Stimulated activated naive CD8-positive, alpha-beta T cell treated with anti-CD3 and anti-CD28 coated beads, Interleukin-15, amount 100 ng/mL, for 72 hours (primary cell): ENCODE data around the gene RICTOR.

Source experiments
- ATAC-seq: fragments of 150-1000 bp; cut with Tn5 transposase; 2 replicates; pipeline ENCODE4 v1.10.0; 2021; ENCODE audit warnings: mild to moderate bottlenecking, moderate library complexity
- DNase-seq, 2 donors: peaks; one replicate each; pipeline ENCODE4 v3.0.0; 2021 to 2022
- H3K27ac Mint-ChIP-seq, 2 donors: one replicate each; pipeline ENCODE4 v1.8.0; 2022; ENCODE audit warnings: mild to moderate bottlenecking in 2 of 2, mixed read lengths in 2 of 2, moderate library complexity in 2 of 2
- H3K27me3 Mint-ChIP-seq: one replicate; pipeline ENCODE4 v1.8.0; 2022; ENCODE audit warnings: mixed read lengths
- H3K4me1 Mint-ChIP-seq: one replicate; pipeline ENCODE4 v1.8.0; 2022; ENCODE audit warnings: mild to moderate bottlenecking, mixed read lengths
- H3K4me3 Mint-ChIP-seq, 2 donors: one replicate each; pipeline ENCODE4 v1.8.0; 2022; ENCODE audit warnings: mild to moderate bottlenecking in 2 of 2, mixed read lengths in 2 of 2, moderate library complexity in 1 of 2
- H3K9me3 Mint-ChIP-seq, 2 donors: one replicate each; pipeline ENCODE4 v1.8.0; 2022; ENCODE audit warnings: mixed read lengths in 2 of 2

Gene RICTOR

DNA sequence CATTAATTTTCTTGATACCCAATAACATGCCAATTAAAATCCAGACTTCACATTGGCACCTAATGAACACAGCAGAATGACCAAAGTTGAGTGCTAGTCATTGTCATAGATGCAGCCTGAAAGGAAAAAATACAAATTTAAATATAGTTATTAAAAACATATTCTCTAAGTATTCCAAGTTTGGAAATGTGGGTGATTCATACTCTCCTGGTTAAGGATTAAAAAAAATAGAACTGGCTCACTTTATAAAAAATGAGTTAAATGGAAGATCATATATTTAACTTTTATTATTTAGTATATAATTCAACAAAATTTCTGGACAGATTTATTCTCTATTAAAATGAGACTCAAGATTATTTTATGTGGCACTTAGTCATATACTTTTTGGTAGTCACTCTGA lies 33.2 kb upstream of the RICTOR start:
- Mint-ChIP-seq H3K9me3 (no peaks in the 10 kb centered on the region), H3K27me3 (no peaks in the 10 kb centered on the region), H3K27ac (no peak overlapping the region), H3K4me3 (no peak overlapping the region), H3K4me1 (no peaks in the 10 kb centered on the region)
- ATAC-seq (no peak), DNase-seq (no peak)

DNA sequence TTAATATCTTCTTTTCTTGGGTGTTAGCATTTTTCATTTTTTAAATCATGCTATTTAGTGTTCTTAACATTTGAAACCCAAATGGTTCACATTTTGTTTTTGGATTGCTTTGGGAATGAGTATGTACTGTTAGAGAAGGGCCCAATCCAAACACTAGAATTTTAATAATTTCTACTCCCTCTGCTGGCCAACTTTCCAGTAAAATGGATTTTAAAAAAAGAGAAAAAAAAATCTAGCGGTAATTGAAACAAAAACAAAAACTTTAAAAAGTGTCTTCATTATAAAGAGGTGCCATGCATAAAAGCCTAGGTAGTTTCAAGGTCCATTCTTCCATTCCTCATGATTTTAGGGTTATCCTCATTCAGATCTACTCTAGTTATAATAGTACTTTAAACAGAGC lies 32.1 kb upstream of the RICTOR start:
- DNase-seq (no peak), ATAC-seq (no peak)
- no peaks in the 10 kb centered on the region for H3K27me3 Mint-ChIP-seq
- peak overlapping the region in 1 of 2 donors; percentile 69 for H3K27ac Mint-ChIP-seq
- no peak overlapping the region for H3K4me3 Mint-ChIP-seq
- peaks cover 4% of the 10 kb centered on the region for H3K4me1 Mint-ChIP-seq
- no peaks in the 10 kb centered on the region for H3K9me3 Mint-ChIP-seq

DNA sequence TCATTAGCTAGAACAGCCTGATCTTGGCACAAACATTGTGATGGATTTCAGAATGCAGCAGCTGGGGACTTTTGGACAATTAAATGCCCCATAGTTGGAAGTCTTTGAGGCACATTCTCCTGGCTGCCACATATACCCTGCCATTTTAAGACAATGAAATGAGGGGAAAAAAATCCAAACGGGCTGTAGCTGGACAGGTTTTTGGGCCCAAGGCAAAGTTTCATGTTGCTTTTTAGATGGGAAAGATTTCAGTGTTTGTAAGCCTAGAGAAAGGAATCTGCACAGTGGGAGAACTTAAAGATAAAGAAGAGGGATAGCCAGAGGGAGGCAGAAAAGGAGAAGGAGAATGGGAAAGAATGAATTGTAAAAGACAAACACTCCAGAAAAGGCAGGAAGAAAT lies 30.0 kb upstream of the RICTOR start:
- no peak for ATAC-seq
- Mint-ChIP-seq H3K27ac (no peak overlapping the region), H3K9me3 (no peaks in the 10 kb centered on the region), H3K27me3 (no peaks in the 10 kb centered on the region), H3K4me1 (peaks cover 20% of the 10 kb centered on the region), H3K4me3 (no peak overlapping the region)
- no peak for DNase-seq

DNA sequence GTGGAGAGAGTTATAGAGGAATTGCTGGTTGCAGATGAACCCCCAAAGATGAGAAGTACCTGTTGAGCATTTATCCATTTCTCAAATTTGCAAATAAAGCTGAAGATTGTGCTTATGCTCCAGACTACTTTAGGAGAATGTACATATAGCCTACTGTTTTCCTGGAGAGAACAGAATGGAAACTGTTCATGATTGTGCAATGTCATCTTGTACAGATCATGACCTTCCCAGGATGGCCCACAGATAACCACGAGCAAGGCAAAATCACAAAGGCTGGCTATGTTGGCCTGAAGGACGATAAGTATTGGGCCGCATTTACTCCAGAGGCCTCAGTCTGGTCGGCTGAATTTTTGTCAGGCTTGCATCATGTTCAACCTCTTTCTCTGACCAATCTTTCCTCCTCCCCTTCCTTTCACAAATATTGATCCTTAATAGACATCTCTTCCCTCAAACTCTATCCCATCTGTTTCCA lies 28.5 kb upstream of the RICTOR start:
- Mint-ChIP-seq H3K27ac (no peak overlapping the region), H3K4me1 (peaks cover 23% of the 10 kb centered on the region), H3K9me3 (no peaks in the 10 kb centered on the region), H3K4me3 (no peak overlapping the region), H3K27me3 (no peaks in the 10 kb centered on the region)
- ATAC-seq: no peak
- no peak for DNase-seq

DNA sequence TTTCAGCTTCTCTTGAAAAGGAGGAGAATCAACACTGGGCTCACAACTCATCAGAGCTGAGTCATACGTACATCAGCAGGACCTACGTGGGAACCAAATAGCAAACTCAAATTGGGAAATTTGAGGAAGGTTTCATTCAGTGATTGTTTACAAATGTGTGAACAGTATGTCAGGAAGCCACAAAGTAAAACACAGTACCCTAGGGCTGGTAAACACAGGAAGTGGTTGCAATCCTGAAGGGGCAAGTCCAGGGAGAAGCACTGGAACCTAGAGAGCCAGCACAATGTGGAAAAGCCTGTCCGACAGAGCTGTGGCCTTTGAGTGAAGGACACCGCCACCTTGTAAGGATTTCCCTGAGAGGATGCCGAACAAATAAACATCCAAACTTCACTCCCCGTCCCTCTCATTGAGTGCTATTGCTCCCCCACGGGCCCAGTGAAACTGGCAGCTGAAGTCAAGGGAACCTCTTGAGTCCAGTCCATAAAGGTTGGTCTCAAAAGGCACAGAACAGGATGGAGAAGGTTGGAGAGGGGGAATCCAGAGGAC lies 26.7 kb upstream of the RICTOR start:
- Mint-ChIP-seq H3K4me3 (no peak overlapping the region), H3K9me3 (no peaks in the 10 kb centered on the region), H3K27ac (peak overlapping the region; percentile 55 to 65), H3K27me3 (no peaks in the 10 kb centered on the region), H3K4me1 (peaks cover 23% of the 10 kb centered on the region)
- ATAC-seq (no peak), DNase-seq (no peak)

DNA sequence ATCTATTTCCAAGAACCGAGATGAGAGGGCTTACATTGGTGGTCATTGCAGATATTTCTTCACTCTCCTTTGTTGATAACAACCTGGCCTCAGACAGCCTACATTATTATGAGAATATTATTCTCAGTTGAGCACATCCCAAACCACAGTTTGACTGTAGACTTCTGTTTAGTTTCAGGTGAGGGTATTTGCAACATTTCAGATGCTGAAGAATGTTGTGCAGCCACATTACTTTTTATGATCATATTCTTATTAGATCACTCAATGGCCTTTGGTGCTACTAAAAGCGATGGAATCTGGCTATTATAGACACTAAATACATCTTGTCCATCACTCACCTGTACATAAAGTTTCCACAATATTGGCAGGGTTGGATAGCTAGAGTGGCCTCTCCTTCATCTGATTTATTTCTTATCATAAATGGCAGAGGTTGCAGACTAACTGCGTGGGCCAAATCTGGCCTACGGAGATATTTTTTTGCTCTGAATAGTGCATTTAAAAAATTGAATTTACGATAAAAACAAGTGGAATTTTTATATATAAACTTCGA lies 26.2 kb upstream of the RICTOR start:
- H3K27me3 Mint-ChIP-seq: no peaks in the 10 kb centered on the region

DNA sequence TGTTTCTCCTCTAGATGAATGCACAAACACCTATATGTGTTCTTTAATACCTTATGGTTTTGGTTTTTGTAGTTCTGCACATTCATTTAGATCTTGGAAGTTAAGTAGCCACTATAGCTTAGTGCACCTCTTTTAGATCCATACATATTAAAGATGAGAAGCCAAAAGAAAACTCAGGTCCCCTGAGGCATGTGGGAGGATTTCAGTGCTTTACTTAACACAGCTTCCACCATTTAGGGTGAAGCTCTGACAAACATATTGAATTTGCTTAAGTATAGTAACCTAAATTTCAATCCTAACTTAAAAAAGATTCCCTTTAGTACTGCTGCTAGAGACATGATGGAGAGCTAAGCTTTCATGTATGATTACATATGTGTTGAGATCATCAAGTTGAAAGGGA lies 25.6 kb upstream of the RICTOR start:
- Mint-ChIP-seq H3K27ac (peak overlapping the region in 1 of 2 donors; percentile 10), H3K9me3 (no peaks in the 10 kb centered on the region), H3K4me1 (peaks cover 23% of the 10 kb centered on the region), H3K4me3 (no peak overlapping the region), H3K27me3 (no peaks in the 10 kb centered on the region)
- DNase-seq (no peak), ATAC-seq (no peak)

More for the DNA sequence above, 26.2 kb upstream of the RICTOR start:
- H3K9me3 Mint-ChIP-seq: no peaks in the 10 kb centered on the region
- peaks cover 23% of the 10 kb centered on the region for H3K4me1 Mint-ChIP-seq
- DNase-seq (no peak), ATAC-seq (no peak)
- no peak overlapping the region for H3K27ac Mint-ChIP-seq
- H3K4me3 Mint-ChIP-seq: no peak overlapping the region

DNA sequence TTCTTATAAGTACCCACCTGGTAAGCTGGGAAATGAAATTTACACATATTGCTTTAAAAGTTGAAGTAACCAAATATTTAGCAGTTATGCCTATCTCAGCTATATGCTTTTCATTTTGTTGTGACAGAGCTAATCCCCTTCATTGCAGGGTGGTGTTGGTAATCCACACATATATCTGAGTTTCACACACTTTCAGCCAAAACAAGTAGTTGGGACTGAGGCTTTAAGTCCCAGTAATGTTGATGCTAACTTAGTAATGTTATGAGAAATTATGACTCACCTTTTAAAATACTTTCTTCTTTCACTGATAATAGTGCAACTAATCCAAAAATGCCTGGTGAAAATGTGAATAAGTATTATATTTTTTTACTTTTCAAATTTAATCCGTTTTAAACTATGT lies 19.2 kb upstream of the RICTOR start:
- Mint-ChIP-seq H3K9me3 (no peaks in the 10 kb centered on the region), H3K27me3 (peaks cover 8% of the 10 kb centered on the region), H3K4me3 (no peak overlapping the region), H3K4me1 (peaks cover 6% of the 10 kb centered on the region), H3K27ac (no peak overlapping the region)
- DNase-seq (no peak), ATAC-seq (no peak)

DNA sequence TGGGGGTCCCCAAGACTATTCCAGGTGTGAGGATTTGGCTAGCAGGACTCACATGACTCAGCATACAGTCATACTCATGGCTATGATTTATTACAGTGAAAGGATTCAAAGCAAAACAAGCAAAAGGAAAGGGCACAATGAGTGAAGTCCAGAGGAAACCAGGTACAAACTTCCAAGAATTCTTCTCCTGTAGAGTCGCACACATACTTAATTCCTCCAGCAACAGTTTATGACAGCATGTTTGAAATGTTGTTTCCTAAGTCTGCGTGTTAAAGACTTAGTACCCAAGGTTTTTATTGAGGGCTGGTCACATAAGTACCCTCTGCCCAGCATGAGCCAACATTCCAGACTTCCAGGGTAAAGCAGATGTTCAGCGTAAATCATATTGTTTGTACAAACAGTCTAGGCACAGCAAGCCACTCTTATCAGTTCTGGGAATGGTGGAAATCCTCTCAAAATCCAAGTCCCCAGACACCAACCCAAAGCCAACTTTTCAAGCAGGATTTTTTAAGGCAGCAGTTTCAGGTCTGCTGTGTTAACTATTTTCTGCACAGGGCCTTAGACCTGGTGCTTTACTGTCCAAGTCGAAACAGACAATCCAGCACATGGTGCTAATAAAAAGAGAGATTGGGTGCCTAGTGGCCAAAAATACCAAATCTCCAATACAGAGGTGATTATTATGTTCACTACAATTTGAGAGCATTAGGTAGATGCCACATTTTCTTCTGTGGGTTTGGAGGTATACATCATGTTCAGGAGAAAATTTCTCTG lies 18.6 kb upstream of the RICTOR start:
- Mint-ChIP-seq H3K27ac (no peak overlapping the region), H3K9me3 (no peaks in the 10 kb centered on the region), H3K27me3 (peaks cover 9% of the 10 kb centered on the region), H3K4me1 (peaks cover 6% of the 10 kb centered on the region), H3K4me3 (no peak overlapping the region)
- DNase-seq (no peak), ATAC-seq (no peak)

DNA sequence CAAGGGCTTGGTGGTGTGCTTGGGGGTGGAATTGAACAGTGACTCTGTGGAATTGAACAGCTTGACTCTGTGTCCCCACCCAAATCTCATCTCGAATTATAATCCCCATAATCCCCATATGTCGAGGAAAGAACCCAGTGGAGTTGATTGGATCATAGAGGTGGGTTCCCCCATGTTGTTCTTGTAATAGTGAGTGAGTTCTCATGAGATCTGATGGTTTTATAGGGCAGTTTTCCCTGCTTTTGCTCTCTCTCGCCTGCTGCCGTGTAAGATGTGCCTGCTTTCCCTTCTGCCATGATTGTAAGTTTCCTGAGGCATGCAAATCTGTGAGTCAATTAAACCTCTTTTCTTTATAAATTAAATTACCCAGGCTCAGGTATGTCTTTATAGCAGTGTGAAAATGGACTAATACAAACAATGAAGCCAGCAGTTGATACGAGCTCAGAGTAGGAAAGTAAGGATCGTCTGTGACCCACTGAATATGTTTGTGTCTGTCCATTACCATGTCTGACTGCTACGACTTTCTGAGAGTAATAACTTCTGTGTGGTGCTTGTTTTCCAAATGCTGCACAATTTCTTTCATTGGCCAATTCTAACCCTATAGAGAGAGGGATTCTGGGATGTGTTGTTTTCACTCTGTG lies 17.9 kb upstream of the RICTOR start:
- peaks cover 11% of the 10 kb centered on the region for H3K27me3 Mint-ChIP-seq
- no peaks in the 10 kb centered on the region for H3K9me3 Mint-ChIP-seq
- no peak overlapping the region for H3K4me3 Mint-ChIP-seq
- ATAC-seq (no peak), DNase-seq (no peak)
- no peak overlapping the region for H3K27ac Mint-ChIP-seq
- H3K4me1 Mint-ChIP-seq: peaks cover 6% of the 10 kb centered on the region

DNA sequence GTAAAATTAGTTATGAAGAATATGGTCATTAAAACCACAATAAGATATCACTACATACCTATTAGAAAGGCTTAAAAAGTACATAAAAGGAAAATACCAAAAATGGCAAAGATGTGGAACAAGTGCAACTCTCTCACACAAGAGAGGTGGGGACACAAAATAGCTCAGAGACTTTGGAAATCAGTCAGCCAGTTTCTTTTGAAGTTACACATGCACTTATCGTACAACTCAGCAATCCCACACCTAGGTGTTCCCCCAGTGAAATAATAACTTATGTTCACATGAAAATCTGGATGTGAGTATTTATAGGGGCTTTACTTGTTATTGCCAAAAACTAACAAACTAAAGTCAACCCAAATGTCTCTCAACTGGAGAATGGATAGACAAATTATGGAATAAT lies 9.8 kb upstream of the RICTOR start:
- no peak for DNase-seq
- no peak overlapping the region for H3K4me3 Mint-ChIP-seq
- H3K27me3 Mint-ChIP-seq: peaks cover 39% of the 10 kb centered on the region
- peaks cover 7 to 11% of the 10 kb centered on the region in 2 donors for H3K9me3 Mint-ChIP-seq
- H3K27ac Mint-ChIP-seq: no peak overlapping the region
- H3K4me1 Mint-ChIP-seq: peaks cover 4% of the 10 kb centered on the region
- no peak for ATAC-seq

DNA sequence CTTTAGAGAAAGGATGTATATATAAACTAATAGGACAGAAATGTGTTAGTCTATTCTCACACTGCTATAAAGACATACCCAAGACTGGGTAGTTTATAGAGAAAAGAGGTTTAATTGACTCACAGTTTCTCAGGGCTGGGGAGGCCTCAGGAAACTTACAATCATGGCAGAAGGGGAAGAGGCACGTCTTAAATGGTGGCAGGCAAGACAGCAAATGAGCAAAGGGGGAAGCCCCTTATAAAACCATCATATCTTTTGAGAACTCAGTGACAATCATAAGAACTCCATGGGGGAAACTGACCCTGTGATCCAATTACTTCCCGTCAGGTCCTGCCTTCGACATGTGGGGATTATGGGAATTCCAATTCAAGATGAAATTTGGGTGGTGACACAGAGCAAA lies 8.8 kb upstream of the RICTOR start:
- no peak overlapping the region for H3K27ac Mint-ChIP-seq
- no peak overlapping the region for H3K4me3 Mint-ChIP-seq
- H3K27me3 Mint-ChIP-seq: peaks cover 32% of the 10 kb centered on the region
- H3K9me3 Mint-ChIP-seq: peaks cover 7 to 11% of the 10 kb centered on the region in 2 donors
- DNase-seq: no peak
- ATAC-seq: no peak
- peaks cover 4% of the 10 kb centered on the region for H3K4me1 Mint-ChIP-seq

DNA sequence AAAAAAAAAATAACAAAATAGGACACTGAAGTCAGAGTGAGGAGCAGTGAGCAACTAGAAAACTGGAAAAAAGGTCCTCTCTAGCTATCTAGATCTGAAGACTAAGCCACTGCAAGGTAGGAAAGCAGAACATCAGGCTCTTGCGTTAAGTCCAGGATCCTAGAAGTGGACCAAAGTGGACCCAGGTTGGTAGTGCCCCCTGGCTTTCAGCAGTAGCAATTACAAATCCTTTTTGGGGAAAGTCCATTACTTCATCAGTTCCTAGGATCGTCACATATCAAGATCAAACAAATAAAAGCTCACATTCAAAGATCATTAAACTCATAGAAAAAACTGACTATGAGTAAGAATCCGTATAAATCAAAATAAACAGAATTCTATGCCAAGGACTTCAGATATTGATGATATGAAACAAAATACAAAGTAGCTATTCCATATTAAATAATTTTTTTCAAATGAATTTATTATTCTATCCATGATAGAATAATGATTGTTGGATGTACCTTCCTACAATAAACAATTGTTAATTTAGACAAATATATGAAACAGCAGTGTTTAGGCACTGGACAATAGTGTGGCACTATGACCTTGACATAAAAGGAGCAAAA lies 6.5 kb upstream of the RICTOR start:
- DNase-seq (peak in 1 of 2 donors; percentile 44), ATAC-seq (peak; percentile 68)
- H3K9me3 Mint-ChIP-seq: peaks cover 7 to 11% of the 10 kb centered on the region in 2 donors
- H3K27ac Mint-ChIP-seq: no peak overlapping the region
- peaks cover 11% of the 10 kb centered on the region for H3K4me1 Mint-ChIP-seq
- peaks cover 37% of the 10 kb centered on the region for H3K27me3 Mint-ChIP-seq
- H3K4me3 Mint-ChIP-seq: no peak overlapping the region

DNA sequence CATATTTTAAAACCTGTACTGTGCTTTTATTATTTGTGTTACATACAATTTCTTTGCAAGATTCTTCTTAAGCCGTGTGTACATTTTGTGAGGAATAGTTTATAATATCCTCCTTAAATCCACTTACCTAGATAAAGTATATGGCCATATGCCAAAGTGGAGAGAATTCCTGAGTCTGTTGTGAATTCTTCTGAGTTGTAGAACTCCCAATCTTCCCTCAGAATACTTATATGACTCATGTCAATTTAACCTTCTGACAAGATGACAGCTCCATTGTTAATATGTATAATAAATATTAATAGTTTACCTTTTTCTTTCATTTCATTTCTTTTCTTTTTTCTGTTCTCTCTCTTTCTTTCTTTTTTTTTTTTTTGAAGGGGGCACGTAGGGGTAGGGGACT lies 6.0 kb upstream of the RICTOR start:
- ATAC-seq (no peak), DNase-seq (no peak)
- Mint-ChIP-seq H3K27me3 (peaks cover 37% of the 10 kb centered on the region), H3K4me1 (peaks cover 15% of the 10 kb centered on the region), H3K9me3 (peaks cover 7 to 11% of the 10 kb centered on the region in 2 donors), H3K27ac (no peak overlapping the region), H3K4me3 (no peak overlapping the region)

DNA sequence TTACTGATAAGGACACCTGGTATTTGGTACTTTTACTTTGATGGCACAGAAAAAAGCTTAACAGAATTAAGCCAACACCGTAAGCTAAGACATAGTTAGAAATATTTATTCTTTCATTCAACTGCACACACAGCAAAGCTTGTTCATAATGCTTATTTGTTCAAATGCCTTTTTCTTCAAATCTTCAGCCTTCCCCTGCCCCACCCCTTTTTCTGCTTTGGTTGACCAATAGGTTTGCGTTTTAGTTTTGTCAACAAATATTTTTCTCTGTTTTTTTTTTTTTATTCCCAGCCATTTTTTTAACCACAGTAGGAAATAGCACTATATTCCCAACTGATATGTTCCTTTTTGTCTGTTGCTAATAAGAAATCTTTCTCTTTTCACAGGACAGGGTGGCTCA lies 4.9 kb upstream of the RICTOR start:
- Mint-ChIP-seq H3K27ac (no peak overlapping the region), H3K4me1 (peaks cover 16% of the 10 kb centered on the region), H3K27me3 (peaks cover 37% of the 10 kb centered on the region), H3K4me3 (no peak overlapping the region), H3K9me3 (peaks cover 7 to 11% of the 10 kb centered on the region in 2 donors)
- DNase-seq (no peak), ATAC-seq (no peak)
